GM18867 (cell line): ENCODE results near the gene RTL9.
A peak's percentile ranks its signal among the peaks of the same experiment; 100 is the strongest.

ENCODE experiments used
- ATAC-seq: cut with Tn5 transposase; IDR thresholded peaks from one replicate; pipeline ENCODE4 v1.9.1; 2021; ENCODE audit warnings: mild to moderate bottlenecking, moderate library complexity; ENCODE audit not compliant: unreplicated experiment

Gene RTL9

GRCh38 chrX:110341189-110342035 is 17.2 kb upstream of the RTL9 start:
- ATAC-seq, result peak; percentile 66

GRCh38 chrX:110346681-110347080 is 12.0 kb upstream of the RTL9 start:
- ATAC-seq, result no peak

- ATAC-seq, result no peak
These were observed 625 bp downstream of the RTL9 start for GRCh38 chrX:110359273-110359672.

GRCh38 chrX:110363244-110363643 is 4.6 kb downstream of the RTL9 start:
- no peak for ATAC-seq

- no peak for ATAC-seq
These were observed 14.7 kb downstream of the RTL9 start for GRCh38 chrX:110373310-110373709.

- ATAC-seq, result no peak
These were observed 15.9 kb downstream of the RTL9 start for GRCh38 chrX:110374559-110374958.

GRCh38 chrX:110381216-110381615 is 22.6 kb downstream of the RTL9 start:
- ATAC-seq, result no peak

GRCh38 chrX:110383414-110383813 is 24.8 kb downstream of the RTL9 start:
- ATAC-seq, result no peak

- ATAC-seq, result no peak
These were observed 25.8 kb downstream of the RTL9 start for GRCh38 chrX:110384490-110384889.

GRCh38 chrX:110389570-110389969 is 30.9 kb downstream of the RTL9 start:
- ATAC-seq, result no peak

- no peak for ATAC-seq
These were observed 32.4 kb downstream of the RTL9 start for GRCh38 chrX:110391086-110391485.

- ATAC-seq, result no peak
These were observed 36.0 kb downstream of the RTL9 start for GRCh38 chrX:110394651-110395050.

GRCh38 chrX:110395877-110396276 is 37.2 kb downstream of the RTL9 start:
- ATAC-seq, result no peak

- no peak for ATAC-seq
These were observed 38.1 kb downstream of the RTL9 start for GRCh38 chrX:110396735-110397134.

- no peak for ATAC-seq
These were observed 38.7 kb downstream of the RTL9 start for GRCh38 chrX:110397339-110397738.

- ATAC-seq, result no peak
These were observed 39.3 kb downstream of the RTL9 start for GRCh38 chrX:110397904-110398303.

GRCh38 chrX:110399497-110399896 is 40.8 kb downstream of the RTL9 start:
- no peak for ATAC-seq

GRCh38 chrX:110399966-110400365 is 41.3 kb downstream of the RTL9 start:
- ATAC-seq, result no peak

GRCh38 chrX:110401135-110401534 is 42.5 kb downstream of the RTL9 start:
- peak; percentile 65 for ATAC-seq

GRCh38 chrX:110402091-110402849 is 43.6 kb downstream of the RTL9 start:
- ATAC-seq, result no peak

- ATAC-seq, result no peak
These were observed 44.2 kb downstream of the RTL9 start for GRCh38 chrX:110402850-110403221.
